Astrocyte (in vitro differentiated cells and primary cell): ENCODE data around the gene ETV1.

Experiments used
- CTCF ChIP-seq: IDR thresholded peaks from 2 replicates; pipeline ENCODE4 v1.5.1; 2011; ENCODE audit warnings: low read depth, mild to moderate bottlenecking, inconsistent platforms, low read length, moderate library complexity; ENCODE audit not compliant: insufficient read depth
- EZH2 ChIP-seq: IDR thresholded peaks from 2 replicates; pipeline ENCODE4 v1.6.1; 2012; ENCODE audit warnings: mild to moderate bottlenecking, low read length, inconsistent platforms; ENCODE audit not compliant: insufficient read depth

GRCh38 chr7:13989949-13990305, 461 bp upstream of the ETV1 start:
- TF ChIP-seq CTCF (no peak), EZH2 (no peak)
